Activated CD4-positive, alpha-beta T cell treated with anti-CD3 and anti-CD28 coated beads, Interleukin-2, amount 50 U/mL, for 1 hour (primary cell): ENCODE measurements around the gene CDCA4.

Source experiments
- DNase-seq: peaks from one replicate; pipeline ENCODE4 v3.0.0-alpha.2; 2020

The CDCA4 gene

DNA sequence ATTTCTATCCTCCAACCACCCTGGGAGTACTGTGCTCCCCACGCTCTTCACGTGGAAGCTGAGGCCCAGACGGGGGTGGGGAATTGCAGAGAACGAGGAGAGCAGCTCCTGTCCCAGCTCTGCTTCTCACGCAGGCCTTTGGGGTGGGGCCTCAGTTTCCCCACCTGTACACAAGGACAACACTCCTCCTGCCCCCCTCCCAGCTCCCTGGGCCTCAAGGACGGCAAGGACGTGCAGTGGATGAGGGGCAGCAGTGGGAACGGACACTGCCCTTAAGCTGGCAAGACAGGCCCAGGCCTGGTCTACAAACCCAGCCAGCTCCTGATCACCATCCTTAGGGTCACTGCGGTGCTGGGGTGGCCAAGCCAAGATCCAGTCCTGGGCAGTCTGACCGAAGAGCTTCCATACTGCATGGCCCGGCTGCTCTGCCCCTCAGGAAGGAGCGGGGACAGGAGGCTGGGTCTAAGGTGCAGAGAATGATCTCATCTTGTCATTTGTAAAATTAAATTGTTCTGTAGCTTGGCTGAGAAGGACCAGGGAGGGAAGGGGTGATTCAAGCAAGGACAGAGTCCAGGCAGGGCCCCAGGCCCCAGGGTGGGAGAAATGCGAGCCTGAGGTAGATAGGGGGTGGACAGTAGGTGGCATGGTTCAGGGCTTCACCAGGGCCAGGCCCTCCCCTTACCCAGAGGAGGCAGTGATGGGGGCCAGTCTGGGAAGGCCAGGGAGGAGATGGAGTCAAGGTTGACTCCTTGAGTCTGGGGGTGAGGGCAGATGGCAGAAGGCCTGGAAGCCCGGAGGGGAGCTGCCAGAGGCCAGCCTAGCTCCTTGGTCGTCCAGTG, 36.6 kb downstream of the CDCA4 start:
- no peak for DNase-seq

DNA sequence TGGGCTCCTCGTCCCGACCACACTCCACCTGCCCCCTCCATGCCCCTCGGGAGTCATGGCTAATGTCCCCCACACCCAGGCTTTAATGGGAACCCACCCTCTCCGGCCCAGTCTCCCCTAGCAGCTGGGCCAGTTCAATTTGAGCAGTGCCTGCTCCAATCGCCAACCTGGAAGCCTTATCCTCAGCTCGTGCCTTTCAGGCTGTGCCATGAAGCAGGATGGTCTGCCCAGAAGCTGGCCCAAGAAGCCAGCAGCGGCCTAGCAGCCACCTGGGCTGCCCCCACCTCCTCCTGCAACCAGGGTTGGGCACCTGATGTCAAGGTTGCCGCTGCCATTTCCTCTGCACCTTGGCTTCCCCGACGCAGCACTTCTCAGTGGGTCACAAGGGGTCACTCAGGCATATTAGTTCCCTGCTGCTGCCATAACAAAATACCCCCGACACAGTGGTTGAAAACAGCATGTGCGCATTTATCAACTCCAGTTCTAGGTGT, 37.6 kb downstream of the CDCA4 start:
- DNase-seq, result no peak

DNA sequence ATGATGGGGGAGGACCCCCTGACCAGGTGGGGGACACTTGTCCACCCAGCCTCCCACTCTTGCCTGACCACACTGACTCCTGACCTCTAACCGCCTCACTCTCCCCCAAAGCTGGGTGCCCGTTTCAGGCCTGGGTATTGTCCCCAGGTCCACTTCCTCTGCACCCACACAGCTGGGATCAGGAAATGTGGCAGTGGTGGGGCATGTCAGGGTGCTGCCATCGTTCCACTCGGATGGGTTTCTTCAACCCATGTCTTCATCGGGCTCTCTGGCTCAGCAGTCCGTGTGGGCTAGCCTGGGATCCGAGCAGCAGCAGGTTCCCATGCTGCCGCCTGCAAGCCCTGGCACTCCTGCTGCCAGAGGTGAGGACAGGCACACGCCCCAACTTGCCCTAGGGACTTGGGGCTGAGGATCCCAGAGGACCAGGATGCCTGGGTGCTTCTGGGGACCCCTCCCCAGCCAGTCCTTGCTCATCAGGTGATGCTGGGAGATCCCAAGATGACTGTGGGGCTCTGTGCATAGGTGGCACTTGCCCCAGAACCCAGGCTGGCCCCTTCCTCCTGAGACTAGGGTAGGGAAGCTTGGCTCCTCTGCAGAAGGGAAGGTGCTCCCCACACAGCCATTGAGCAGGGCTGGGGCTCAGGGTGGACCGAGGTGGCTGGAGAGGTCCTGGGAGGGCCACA, 38.2 kb downstream of the CDCA4 start:
- DNase-seq, result no peak

DNA sequence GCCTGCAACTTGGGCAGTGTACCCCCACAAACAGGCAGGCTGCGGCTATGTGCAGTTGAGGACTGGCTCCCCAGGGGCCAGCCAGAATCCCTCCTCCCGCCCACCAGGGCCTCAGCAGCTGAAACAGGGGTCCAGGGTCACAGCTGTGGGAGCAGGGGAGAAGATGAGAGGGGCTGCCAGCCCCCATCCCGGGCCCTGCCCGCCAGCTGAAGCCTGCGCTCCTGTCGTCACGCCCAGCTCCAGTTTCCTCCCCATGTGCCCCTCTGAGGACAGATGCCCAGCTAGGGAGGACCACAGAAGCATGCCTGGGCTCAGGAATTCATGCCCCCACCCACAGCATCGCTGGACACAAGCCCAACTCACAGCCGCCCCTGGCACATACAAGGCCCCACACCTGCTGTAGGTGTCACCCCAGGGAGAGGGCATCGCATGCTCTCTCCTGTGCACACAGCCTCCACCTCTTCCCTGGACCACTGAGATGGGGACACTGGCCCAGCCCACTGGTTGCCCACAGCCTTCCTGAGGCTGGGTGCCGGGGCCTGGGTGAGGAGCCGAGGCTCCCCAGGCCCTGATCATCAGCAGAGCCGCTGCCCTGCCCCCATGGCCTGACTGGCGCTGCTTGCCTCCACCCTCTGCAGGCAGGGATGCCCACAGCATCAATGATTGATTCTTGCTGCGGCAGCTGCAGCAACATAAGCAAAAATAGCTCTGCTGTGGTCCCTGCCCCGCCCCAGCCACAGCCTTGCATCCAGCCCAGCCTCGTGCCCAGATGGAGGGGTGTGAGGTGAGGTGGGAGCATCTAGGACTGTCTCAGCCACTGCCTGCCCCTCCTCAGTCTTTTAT, 39.0 kb downstream of the CDCA4 start:
- no peak for DNase-seq

DNA sequence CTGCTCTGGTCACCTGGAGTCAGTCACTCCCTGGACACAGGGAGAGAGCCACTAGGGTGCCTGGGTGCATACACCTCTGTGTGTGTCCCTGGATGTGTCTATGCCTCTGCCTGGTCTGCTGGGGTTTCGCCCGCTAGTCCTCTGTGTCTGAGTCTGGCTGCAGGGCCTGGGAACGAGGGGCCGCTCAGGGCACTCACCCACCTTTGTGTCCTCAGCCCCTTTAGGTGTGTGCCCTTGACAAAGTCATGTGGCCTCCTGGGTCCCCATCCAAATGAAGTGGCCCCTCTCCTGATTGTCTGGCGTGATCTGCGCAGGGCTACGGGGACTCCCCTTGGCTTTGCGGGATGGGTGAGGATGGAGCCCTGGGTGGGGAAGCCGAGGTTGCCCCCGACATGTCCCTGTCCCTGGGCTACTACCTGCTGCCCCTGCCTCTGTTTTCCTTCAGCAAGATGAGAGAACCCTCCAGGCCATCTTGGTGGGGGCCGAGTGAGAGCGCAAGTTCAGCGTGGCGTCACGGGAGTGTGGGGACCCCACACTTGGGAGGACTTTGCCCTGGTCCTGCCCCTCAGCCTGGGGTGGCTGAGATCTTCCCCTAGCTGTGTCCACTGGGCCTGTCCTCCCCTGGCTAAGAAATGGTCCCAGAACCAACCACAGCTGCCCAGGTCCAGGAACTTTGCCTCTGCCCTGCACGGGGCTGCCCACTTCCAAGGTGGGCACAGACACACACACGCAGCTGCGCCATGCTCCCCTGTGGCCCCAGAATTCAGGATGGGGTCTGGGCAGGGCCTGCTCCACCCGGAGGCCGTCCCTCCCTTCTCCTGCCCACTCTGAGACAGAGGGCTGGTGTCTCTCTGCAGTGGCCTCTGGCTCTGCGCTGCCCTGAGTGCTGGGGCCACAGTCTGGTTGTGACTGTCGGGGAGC, 40.0 kb downstream of the CDCA4 start:
- no peak for DNase-seq

DNA sequence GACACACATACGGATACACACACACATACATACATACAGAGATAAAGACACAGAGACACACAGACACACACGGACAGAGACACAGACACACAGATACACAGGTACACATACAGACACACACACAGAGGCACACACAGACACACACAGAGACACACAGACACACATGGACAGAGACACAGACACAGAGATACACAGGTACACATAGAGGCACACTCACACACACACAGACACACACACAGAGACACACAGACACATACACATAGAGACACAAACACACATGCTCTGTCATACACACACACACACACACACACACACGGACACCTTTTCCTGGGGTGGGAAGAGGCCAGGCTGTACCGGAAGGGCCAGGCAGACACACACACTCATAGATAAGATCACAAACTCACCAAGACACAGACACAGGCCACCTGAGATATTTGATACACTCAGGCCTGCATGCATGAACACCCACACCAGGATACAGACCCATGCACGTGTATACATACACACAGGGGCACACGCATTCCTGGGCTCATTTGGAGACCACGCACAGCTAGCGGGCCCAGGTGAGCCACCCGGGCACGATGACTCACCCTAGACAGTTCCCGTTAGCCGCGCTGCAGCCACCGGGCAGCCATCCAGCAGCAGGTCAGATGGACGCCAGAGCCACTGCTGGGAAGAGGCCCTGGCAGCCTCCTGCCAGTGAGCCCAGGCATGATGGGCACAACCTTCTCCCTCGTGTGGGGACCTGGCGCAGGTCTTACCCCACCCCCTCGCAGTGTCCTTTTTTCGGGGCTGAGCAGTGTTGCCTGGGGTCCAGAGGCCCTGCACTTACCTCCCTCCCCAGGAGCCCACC, 40.9 kb downstream of the CDCA4 start:
- no peak for DNase-seq

DNA sequence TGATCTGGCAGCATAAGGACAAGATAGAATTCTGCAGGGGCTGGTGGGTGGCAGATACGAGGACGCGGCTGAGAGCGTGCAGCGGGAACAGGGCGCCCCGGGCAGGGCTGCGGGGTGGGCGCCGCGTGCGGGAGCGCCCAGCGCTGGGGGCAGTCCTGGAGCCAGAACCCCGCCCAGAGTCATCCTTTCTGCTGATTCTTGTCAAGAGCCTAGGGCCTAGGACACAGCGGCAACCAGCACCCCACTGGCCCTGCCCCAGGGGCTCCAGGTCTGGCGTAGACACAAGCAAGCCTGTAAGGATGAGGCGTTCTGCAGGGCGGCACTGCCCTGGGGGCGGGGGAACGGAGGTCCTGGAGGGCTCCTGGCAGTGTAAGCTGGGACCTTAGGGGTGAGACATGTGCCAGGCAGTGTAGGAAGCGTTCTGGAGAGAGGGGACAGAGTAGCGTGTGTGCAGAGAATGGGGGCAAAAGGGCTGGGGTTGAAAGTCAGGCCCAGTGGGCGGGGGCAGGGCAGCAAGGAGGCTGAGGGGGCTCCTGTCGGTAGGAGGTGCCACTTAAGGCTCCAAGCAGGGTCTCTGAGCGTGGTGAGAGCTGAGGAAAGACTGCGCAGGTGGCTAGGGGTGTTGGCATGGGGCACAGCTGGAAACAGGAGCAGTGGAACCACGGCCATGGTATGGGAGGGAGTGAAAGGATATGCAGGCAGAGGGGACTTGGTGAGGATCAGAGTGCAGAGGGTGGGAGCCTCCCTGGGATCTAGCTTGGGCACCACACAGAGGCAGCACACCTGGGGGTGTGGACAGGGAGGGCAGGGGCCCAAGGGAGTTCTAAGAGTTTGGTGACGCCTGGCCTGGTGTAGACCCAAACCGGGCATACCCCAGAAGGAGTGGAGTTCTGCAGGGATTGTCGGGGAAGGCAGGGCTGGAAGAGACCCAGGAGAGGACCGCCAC, 41.9 kb downstream of the CDCA4 start:
- DNase-seq, result no peak

DNA sequence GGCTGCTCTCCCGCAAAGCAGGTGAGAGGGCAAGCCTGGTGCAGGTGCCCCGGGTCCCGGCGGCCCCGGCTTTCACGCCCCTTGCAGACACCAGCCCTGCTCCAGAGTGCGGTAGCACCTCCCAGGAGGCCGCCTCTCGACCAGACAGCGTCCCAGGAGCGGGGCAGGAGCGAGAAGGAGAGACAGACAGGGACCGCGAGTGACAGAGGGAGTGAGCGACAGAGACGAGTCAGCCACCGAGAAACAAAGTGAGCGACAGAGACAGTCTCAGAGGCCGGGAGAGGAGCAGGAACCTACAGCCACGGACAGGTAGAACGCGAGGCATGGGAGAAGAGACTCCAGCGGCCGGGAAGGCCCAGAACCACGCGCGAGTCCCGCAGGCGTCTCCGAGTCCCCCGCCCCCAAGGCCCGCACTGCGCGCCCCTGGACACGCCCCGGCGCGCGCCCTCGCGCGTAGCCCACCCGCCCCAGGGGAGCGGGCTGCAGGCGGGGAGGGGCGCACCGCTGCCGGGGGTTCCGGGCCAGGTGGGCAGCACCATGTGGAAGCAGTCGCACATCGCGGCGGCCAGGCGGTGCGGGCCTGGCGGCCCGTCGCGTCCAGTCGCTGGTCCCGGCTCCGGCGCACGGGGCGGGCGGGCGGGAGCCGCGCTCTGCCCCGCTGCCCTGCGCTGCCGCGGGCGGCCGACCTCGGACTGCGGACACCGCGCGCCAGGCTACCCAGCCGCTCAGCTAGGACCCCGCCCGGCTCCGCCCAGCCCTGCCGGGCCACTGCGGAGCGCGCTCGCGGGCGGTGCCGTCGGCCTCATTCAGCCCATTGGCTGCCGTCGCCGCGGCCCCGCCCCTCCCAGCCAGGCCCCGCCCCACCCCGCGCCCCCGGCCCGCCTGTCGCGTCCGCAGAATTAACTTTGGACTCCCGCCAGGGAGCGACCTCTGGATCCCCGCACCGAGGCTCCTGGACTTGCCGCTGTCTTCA, 42.9 kb downstream of the CDCA4 start, which contains the start of gene AHNAK2:
Gene AHNAK2, minus strand, starts transcription at position 694 of the 973 bp plus-strand sequence. Its CDS starts 137 bp downstream, at position 557.
- peak; percentile 50 for DNase-seq

DNA sequence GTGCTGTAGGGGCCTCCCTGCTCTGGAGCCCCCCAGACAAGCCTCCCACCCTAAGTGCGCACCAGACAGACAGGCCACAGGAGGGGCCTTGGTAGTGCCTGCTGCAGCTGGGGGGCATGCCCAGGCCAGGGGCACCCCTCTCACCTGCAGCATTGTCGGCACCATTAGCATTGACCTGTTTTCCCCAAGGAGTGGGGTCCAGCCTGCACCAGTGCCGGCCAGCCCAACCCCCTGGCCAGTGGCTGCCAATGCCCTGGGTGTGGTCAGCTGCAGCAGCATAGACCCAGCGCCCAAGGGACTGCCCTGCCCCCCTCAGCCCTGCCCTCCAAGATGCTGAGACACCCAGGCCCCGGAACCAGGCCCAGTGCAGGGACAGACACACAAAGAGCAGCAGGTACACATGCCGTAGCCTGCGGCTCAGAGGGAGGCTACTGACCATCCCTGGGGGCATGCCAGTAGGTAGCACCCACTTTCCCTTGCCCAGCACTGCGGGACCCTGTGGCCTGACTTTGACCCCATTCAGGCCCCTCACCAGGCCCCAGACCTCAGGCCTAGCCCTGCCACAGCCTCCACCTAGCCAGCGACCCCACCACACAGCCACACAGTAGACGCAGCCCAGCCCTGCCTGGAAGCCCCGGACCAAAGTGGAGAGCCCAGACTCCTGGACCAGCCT, 43.7 kb downstream of the CDCA4 start:
- DNase-seq, result no peak

DNA sequence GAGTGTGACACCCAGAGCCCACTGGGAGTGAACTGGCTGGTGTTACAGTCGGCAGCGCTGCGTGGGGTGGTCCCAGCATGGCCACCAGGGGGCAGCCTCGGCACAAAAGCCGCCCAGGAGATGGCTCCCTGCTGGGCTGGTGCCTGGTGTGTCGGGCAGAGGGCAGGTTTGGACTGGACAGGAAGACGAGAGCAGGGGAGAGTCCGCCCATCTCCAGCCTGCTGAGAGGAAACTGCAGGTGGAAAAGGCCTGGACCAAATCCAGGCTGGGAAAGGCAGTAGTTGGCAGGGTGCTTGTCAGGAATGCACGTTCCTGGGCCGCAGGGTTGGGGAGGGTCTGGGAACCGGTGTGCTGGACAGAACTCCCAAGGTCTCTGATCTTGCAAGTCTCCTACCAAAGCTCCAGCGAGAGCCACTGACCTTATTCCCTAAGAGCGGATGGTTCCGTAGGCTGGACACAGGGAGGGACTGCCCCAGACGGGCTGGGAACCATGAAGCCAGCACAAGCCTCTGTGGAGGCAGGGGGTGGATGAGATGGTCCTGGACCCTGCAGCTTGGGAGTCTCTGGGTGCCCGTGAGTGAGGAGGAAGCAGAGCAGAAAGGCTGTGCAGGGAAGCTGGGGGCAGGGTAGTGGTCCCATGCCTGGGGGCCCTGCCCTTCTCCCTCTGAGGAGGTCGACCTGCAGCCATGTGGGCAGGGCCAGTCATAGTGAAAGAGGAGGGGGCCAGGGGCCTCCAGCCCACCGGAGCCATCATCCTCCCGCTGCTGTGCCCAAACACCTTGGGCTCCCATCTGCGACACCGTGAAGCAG, 44.5 kb downstream of the CDCA4 start:
- DNase-seq, result peak; percentile 87

DNA sequence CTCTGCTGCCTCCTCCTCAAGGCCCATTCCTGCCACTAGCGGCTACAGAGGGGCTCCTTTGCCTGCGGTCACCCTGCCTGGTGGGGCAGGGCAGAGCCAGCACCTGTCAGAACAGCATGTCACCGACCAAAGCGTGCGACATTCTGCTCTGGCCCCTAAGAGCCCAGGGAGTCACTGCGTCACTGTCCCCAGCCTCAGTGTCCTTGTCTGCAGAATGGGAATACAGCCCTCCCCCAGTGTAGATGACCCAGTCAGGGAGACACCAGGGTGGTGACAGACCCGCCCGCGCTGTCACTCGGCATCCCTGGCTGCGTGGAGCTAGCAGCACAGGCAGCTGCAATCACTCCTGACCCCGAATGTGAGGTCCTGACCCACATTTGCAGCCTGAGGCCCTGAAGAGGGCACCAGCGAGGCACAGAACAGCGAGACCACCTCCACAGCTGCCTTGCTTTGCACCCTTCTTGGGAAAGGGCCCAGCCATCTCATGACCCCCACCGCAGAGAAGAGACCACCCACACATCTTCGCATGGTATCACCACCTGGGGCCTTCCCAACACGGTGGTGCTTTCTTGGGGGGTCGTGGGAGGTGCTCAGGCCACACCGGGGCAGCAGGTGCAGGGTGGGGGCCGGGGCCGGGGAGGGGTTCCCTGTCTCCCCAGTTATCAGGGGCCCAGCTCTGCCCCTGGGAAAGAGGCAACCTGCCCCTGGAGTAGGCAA, 45.2 kb downstream of the CDCA4 start:
- no peak for DNase-seq

DNA sequence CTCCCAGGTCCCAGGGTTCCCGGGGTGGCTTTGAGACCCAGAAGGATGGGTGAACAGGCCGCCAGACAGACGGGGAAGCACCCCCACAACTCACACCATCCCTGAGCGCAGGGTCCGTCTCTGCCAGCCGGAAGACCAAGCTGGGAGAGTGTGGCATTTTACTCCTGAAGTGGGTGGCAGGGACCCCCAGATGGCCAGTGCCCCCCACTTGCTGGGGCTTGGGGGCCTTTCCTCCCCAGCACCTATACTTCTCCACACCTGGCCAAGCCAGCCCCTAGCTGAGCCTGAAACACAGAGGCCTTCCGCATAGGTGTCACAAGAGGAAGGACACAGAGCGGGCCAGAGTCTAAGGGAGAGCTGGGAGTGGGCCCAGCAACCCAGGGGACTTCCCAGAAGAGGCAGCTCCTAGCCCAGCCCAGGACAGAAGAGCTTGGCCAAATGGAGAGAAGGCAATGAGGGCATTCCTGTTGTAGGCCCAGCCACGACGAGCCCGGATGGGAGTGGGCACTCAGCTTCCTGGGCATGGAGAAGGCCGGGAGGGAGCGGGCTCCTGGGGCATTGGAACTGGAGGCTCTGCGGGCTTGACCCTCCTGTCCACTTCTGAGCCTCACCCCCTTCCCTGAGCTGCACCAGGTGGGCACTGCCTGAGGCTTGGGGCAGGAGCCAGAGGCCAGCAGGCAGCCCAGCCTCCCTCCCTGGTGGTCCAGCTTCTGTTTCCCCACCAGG, 46.1 kb downstream of the CDCA4 start:
- DNase-seq, result no peak

DNA sequence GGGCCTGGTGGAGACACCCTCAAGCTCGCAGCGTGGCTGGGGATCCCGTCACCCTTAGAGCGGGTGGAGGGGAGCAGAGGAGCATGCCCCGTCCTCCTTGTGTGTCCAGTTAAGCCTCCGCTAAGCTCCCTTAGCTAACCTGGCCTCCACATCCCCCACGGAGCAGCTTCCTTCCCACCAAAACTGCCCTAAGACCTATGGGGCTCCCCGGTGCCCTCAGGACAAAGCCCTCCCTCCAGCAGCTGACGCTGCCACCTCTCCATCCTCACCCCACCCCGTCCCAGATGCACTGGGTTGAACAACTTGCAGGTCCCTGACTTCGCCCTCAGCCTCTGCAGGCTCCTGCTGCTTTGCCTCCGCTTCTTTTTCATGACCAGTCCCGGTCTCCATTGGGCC, 46.7 kb downstream of the CDCA4 start:
- DNase-seq, result no peak

DNA sequence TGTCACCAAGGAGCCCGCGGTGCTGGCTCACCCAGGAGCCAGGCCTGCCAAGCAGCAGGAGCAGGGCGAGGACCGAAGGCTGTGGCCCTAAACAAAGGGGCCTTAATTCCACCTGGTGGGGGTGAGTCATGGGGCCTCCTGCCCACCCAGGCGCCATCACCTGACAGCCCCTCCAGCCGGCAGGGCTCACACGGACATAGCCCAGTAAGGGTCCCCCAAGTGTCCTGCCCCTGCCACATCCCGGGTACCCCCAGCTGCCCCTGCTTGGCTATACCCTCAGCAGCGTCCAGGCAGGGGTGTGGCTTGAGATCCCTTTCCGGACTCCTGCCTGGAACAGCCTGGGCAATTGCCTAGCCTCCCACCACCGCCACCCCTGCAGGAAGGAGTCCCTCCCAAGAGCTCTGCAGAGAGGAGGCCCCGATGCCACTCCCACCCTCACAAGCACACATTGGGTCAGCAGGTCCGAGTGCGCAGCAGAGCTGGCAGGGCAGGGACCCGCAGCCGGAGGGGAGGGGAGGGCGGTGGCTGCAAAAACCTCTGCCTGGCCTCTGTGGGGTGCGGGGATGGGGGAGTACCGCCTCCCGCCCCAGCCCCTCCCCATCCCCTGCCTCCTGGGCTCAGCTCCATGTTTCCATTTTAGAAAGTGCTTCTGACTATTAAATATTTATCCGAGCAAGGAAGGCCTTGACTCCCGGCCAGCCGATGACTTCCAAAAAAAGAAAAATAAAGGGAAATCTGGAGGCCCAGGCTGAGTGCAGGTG, 47.3 kb downstream of the CDCA4 start:
- DNase-seq, result no peak

DNA sequence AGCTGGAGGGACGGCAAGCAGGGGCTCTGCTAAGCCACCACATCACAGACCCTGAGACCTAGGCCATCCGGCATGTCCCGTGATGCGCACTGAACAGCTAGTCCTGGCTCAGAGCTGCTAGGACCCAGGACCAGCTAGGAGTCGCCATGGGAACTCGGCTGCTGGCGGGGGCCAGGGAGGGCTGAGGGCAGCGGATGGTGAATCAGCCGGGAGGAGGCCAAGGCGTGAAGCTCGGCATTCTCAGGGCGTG, 47.8 kb downstream of the CDCA4 start:
- no peak for DNase-seq
